Progenitor cell of endocrine pancreas (in vitro differentiated cells): ENCODE measurements around the gene BZW1. TPM values are rescaled to one million over a fixed set of nuclear protein-coding genes. Genes with fewer than 3 reads are reported as not detected.
"Not testable (repeated sequence)": the region's sequence is repeated elsewhere in the genome, so short reads cannot be mapped to it uniquely, and the experiment has no call there.

Experiments
- DNase-seq: peaks from one replicate; pipeline ENCODE4 v3.0.0; 2021; ENCODE audit warnings: low spot score; ENCODE audit not compliant: unreplicated experiment
- H3K27ac Mint-ChIP-seq: 2 replicates; pipeline ENCODE4 v1.8.0; 2021; ENCODE audit warnings: mild to moderate bottlenecking, moderate library complexity, mixed read lengths
- H3K27me3 Mint-ChIP-seq: 2 replicates; pipeline ENCODE4 v1.8.0; 2021; ENCODE audit warnings: mixed read lengths
- H3K36me3 Mint-ChIP-seq: 2 replicates; pipeline ENCODE4 v1.8.0; 2022; ENCODE audit warnings: mixed read lengths; ENCODE audit not compliant: insufficient read depth
- H3K4me1 Mint-ChIP-seq: 2 replicates; pipeline ENCODE4 v1.8.0; 2021; ENCODE audit warnings: low read depth, mixed read lengths
- H3K4me3 Mint-ChIP-seq: 2 replicates; pipeline ENCODE4 v1.8.0; 2021; ENCODE audit warnings: low read depth, mild to moderate bottlenecking, moderate library complexity, mixed read lengths
- H3K9me3 Mint-ChIP-seq: 2 replicates; pipeline ENCODE4 v1.8.0; 2021; ENCODE audit warnings: low read depth, mixed read lengths
- CTCF ChIP-seq: fragments of 200-600 bp; sonication (generic); IDR thresholded peaks from one replicate; pipeline ENCODE4 v1.5.0; 2021; ENCODE audit warnings: antibody characterized with exemption, mild to moderate bottlenecking; ENCODE audit not compliant: unreplicated experiment
- total RNA-seq: library from RNA; stranded (reverse); gene quantifications from 2 replicates; pipeline ENCODE4 v1.2.1, GENCODE V29; 2021

The BZW1 gene
- total RNA-seq, 1 donor from 2014 or later: 246 TPM

GRCh38 chr2:200797242-200797770 lies 14.4 kb upstream of the BZW1 start:
- Mint-ChIP-seq H3K4me1 (peaks cover 15% of the 10 kb centered on the region), H3K4me3 (no peak overlapping the region), H3K27ac (no peak overlapping the region), H3K27me3 (no peaks in the 10 kb centered on the region), H3K36me3 (peaks cover 1% of the 10 kb centered on the region), H3K9me3 (peaks cover 4% of the 10 kb centered on the region)
- DNase-seq: no peak
- TF ChIP-seq CTCF: no peak

GRCh38 chr2:200798514-200798913 lies 13.2 kb upstream of the BZW1 start:
- Mint-ChIP-seq H3K9me3 (peaks cover 4% of the 10 kb centered on the region), H3K27me3 (no peaks in the 10 kb centered on the region), H3K4me3 (no peak overlapping the region), H3K27ac (no peak overlapping the region), H3K36me3 (peaks cover 1% of the 10 kb centered on the region), H3K4me1 (peaks cover 13% of the 10 kb centered on the region)
- no peak for TF ChIP-seq CTCF
- DNase-seq: no peak

GRCh38 chr2:200800458-200800857 lies 11.3 kb upstream of the BZW1 start:
- Mint-ChIP-seq H3K4me1 (peaks cover 5% of the 10 kb centered on the region), H3K27me3 (no peaks in the 10 kb centered on the region), H3K36me3 (peaks cover 1% of the 10 kb centered on the region), H3K4me3 (no peak overlapping the region), H3K9me3 (peaks cover 4% of the 10 kb centered on the region), H3K27ac (no peak overlapping the region)
- DNase-seq: no peak
- no peak for TF ChIP-seq CTCF

DNA sequence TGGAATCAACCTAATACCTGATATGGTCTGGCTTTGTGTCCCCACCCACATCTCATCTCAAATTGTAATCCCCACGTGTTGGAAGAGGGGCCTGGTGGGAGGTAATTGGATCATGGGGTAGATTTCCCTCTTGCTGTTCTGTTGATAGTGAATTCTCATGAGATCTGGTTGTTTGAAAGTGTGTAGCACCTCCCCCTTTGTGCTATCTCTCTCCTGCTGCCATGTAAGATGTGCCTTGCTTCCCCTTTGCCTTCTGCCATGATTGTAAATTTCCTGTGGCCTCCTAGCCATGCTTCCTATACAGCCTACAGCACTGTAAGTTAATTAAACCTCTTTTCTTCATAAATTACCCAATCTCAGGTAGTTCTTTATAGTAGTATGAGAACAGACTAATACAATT lies 10.3 kb upstream of the BZW1 start:
- not testable (repeated sequence) for H3K9me3 Mint-ChIP-seq, DNase-seq, H3K36me3 Mint-ChIP-seq, H3K27ac Mint-ChIP-seq, H3K27me3 Mint-ChIP-seq, H3K4me3 Mint-ChIP-seq, H3K4me1 Mint-ChIP-seq

- no peak overlapping the region for H3K4me3 Mint-ChIP-seq
- H3K9me3 Mint-ChIP-seq: no peaks in the 10 kb centered on the region
- DNase-seq: no peak
- H3K27me3 Mint-ChIP-seq: peaks cover 3% of the 10 kb centered on the region
- H3K4me1 Mint-ChIP-seq: peaks cover 22% of the 10 kb centered on the region
- H3K36me3 Mint-ChIP-seq: peaks cover 5% of the 10 kb centered on the region
- TF ChIP-seq CTCF: no peak
- no peak overlapping the region for H3K27ac Mint-ChIP-seq
These were observed 2.0 kb upstream of the BZW1 start for GRCh38 chr2:200809506-200810251.
